ENCODE results near the gene ZNF469.

The ZNF469 gene

GRCh38 chr16:88382491-88383400, at the start of gene ZNF469:
Gene ZNF469 (plus strand): TSS chr16:88382959. CDS start chr16:88427471, 44,512 bp downstream.
- no peak for TF ChIP-seq CTCF (IDR thresholded peaks at IDR 0.05; ENCODE audit: low read depth, low read length)
- DNase-seq (ENCODE audit: extremely low read depth, low read depth) = no peak

GRCh38 chr16:88333848-88334777, 48.6 kb upstream of the ZNF469 start:
- DNase-seq (ENCODE audit: extremely low read depth, low read depth) = no peak
- TF ChIP-seq CTCF (IDR thresholded peaks at IDR 0.05; ENCODE audit: low read depth, low read length) = no peak

GRCh38 chr16:88334778-88335720, 47.7 kb upstream of the ZNF469 start:
- no peak for TF ChIP-seq CTCF (IDR thresholded peaks at IDR 0.05; ENCODE audit: low read depth, low read length)
- DNase-seq (ENCODE audit: extremely low read depth, low read depth) = no peak

- no peak for DNase-seq (ENCODE audit: extremely low read depth, low read depth)
- TF ChIP-seq CTCF (IDR thresholded peaks at IDR 0.05; ENCODE audit: low read depth, low read length) = no peak
Measured at GRCh38 chr16:88337021-88337420, 45.7 kb upstream of the ZNF469 start.

- no peak for TF ChIP-seq CTCF (IDR thresholded peaks at IDR 0.05; ENCODE audit: low read depth, low read length)
- no peak for DNase-seq (ENCODE audit: extremely low read depth, low read depth)
Measured at GRCh38 chr16:88337538-88337937, 45.2 kb upstream of the ZNF469 start.

GRCh38 chr16:88338111-88338510, 44.6 kb upstream of the ZNF469 start:
- DNase-seq (ENCODE audit: extremely low read depth, low read depth) = no peak
- TF ChIP-seq CTCF (IDR thresholded peaks at IDR 0.05; ENCODE audit: low read depth, low read length) = no peak
